C4-2B (cell line): Measurements from ENCODE around the gene SOCS3.

Experiments
- CTCF ChIP-seq: fragments of 450-650 bp; conservative IDR thresholded peaks from 2 replicates; pipeline ENCODE4 v1.5.1; 2017; ENCODE audit warnings: mild to moderate bottlenecking
- ZFX ChIP-seq: fragments of 450-650 bp; IDR thresholded peaks from 2 replicates; pipeline ENCODE4 v1.6.1; 2017

GRCh38 chr17:78399693-78400144 is 39.8 kb upstream of the SOCS3 start:
- TF ChIP-seq CTCF = no peak
- no peak for TF ChIP-seq ZFX
